Mesothelial cell of epicardium (in vitro differentiated cells): ENCODE results near the gene GNPNAT1. TPM values are rescaled to one million over a fixed set of nuclear protein-coding genes. Genes with fewer than 3 reads are reported as not detected.

Source experiments
- DNase-seq, 2 experiments: peaks; one replicate each; pipeline ENCODE4 v3.0.0; 2021; ENCODE audit warnings: low spot score in 2 of 2; ENCODE audit not compliant: unreplicated experiment in 2 of 2
- H3K27ac Mint-ChIP-seq: 2 replicates; pipeline ENCODE4 v1.8.0; 2021; ENCODE audit warnings: mixed read lengths
- H3K27me3 Mint-ChIP-seq: 2 replicates; pipeline ENCODE4 v1.8.0; 2021; ENCODE audit warnings: low read depth, mixed read lengths
- H3K36me3 Mint-ChIP-seq: 2 replicates; pipeline ENCODE4 v1.8.0; 2021; ENCODE audit warnings: mixed read lengths
- H3K4me1 Mint-ChIP-seq: 2 replicates; pipeline ENCODE4 v1.8.0; 2021; ENCODE audit warnings: mixed read lengths
- H3K4me3 Mint-ChIP-seq: 2 replicates; pipeline ENCODE4 v1.8.0; 2021; ENCODE audit warnings: mild to moderate bottlenecking, moderate library complexity, mixed read lengths
- H3K9me3 Mint-ChIP-seq: 2 replicates; pipeline ENCODE4 v1.8.0; 2021; ENCODE audit warnings: mixed read lengths
- CTCF ChIP-seq: fragments of 200-600 bp; sonication (generic); IDR thresholded peaks from one replicate; pipeline ENCODE4 v1.5.0; 2021; ENCODE audit warnings: antibody characterized with exemption; ENCODE audit not compliant: unreplicated experiment
- total RNA-seq: library from RNA; stranded (reverse); gene quantifications from 3 replicates; pipeline ENCODE4 v1.2.1, GENCODE V29; 2021

The GNPNAT1 gene
- total RNA-seq, 1 donor from 2014 or later: 19.7 TPM

GRCh38 chr14:52798826-52799225, 7.4 kb upstream of the GNPNAT1 start:
- Mint-ChIP-seq H3K9me3 (peaks cover 4% of the 10 kb centered on the region), H3K36me3 (no peaks in the 10 kb centered on the region), H3K4me3 (no peak overlapping the region), H3K27me3 (no peaks in the 10 kb centered on the region), H3K4me1 (no peaks in the 10 kb centered on the region), H3K27ac (no peak overlapping the region)
- DNase-seq: no peak
- TF ChIP-seq CTCF: no peak

- DNase-seq: no peak
- H3K4me3 Mint-ChIP-seq: no peak overlapping the region
- TF ChIP-seq CTCF: no peak
Observed at GRCh38 chr14:52797653-52798052, 6.2 kb upstream of the GNPNAT1 start.

GRCh38 chr14:52793061-52793460, 1.7 kb upstream of the GNPNAT1 start:
- Mint-ChIP-seq H3K4me1 (peaks cover 27% of the 10 kb centered on the region), H3K27me3 (no peaks in the 10 kb centered on the region), H3K27ac (peak overlapping the region; percentile 50), H3K36me3 (no peaks in the 10 kb centered on the region), H3K4me3 (no peak overlapping the region), H3K9me3 (peaks cover 4% of the 10 kb centered on the region)
- no peak for TF ChIP-seq CTCF
- no peak for DNase-seq

More at GRCh38 chr14:52797653-52798052, 6.2 kb upstream of the GNPNAT1 start:
- no peak overlapping the region for H3K27ac Mint-ChIP-seq
- H3K36me3 Mint-ChIP-seq: no peaks in the 10 kb centered on the region
- no peaks in the 10 kb centered on the region for H3K4me1 Mint-ChIP-seq
- H3K9me3 Mint-ChIP-seq: peaks cover 4% of the 10 kb centered on the region
- no peaks in the 10 kb centered on the region for H3K27me3 Mint-ChIP-seq

GRCh38 chr14:52792097-52792415, 649 bp upstream of the GNPNAT1 start:
- Mint-ChIP-seq H3K27ac (peak overlapping the region; percentile 97), H3K36me3 (no peaks in the 10 kb centered on the region), H3K4me1 (peaks cover 27% of the 10 kb centered on the region), H3K27me3 (no peaks in the 10 kb centered on the region), H3K9me3 (peaks cover 4% of the 10 kb centered on the region), H3K4me3 (peak overlapping the region; percentile 87)
- TF ChIP-seq CTCF: no peak
- DNase-seq: no peak

GRCh38 chr14:52790756-52791222, 618 bp downstream of the GNPNAT1 start:
- Mint-ChIP-seq H3K27ac (peak overlapping the region; percentile 76), H3K27me3 (no peaks in the 10 kb centered on the region), H3K36me3 (no peaks in the 10 kb centered on the region), H3K4me1 (peaks cover 27% of the 10 kb centered on the region), H3K4me3 (peak overlapping the region; percentile 89), H3K9me3 (peaks cover 4% of the 10 kb centered on the region)
- DNase-seq: no peak
- no peak for TF ChIP-seq CTCF

- TF ChIP-seq CTCF: no peak
- Mint-ChIP-seq H3K4me3 (peak overlapping the region; percentile 89), H3K36me3 (no peaks in the 10 kb centered on the region), H3K4me1 (peaks cover 27% of the 10 kb centered on the region), H3K27ac (peak overlapping the region; percentile 13), H3K27me3 (no peaks in the 10 kb centered on the region), H3K9me3 (peaks cover 3% of the 10 kb centered on the region)
- no peak for DNase-seq
Observed at GRCh38 chr14:52790011-52790755, 1.2 kb downstream of the GNPNAT1 start.
